Measurements from ENCODE around the gene RNF220.

The RNF220 gene

DNA sequence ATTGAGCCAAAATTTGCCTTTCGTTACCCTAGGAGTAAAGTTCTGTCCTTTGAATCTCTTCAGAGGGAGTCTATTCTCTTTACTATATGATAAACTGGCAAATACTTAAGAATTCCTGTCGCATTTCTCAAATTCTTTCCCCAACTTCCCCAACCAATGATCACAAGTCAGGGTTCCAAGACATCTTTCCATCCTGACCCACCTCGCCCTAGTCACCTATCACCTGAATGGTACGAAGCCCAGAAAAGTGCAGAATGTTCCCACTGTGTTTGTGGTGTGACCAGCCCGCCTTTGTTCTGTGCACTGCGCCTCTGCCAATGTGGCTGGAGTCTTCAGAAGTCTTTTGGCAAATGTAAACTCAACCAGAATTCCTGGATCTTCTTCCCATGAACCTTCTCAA lies 132.5 kb downstream of the RNF220 start:
- no peaks in the 10 kb centered on the region for H3F3A ChIP-seq (ENCODE audit: control insufficient read depth, insufficient read depth)
- H3K4me2 ChIP-seq (ENCODE audit: low read length): no peak overlapping the region
- H3K9me2 ChIP-seq (replicated peaks; ENCODE audit: control insufficient read depth, low read length): no peaks in the 10 kb centered on the region
- TF ChIP-seq, protein P1, sequence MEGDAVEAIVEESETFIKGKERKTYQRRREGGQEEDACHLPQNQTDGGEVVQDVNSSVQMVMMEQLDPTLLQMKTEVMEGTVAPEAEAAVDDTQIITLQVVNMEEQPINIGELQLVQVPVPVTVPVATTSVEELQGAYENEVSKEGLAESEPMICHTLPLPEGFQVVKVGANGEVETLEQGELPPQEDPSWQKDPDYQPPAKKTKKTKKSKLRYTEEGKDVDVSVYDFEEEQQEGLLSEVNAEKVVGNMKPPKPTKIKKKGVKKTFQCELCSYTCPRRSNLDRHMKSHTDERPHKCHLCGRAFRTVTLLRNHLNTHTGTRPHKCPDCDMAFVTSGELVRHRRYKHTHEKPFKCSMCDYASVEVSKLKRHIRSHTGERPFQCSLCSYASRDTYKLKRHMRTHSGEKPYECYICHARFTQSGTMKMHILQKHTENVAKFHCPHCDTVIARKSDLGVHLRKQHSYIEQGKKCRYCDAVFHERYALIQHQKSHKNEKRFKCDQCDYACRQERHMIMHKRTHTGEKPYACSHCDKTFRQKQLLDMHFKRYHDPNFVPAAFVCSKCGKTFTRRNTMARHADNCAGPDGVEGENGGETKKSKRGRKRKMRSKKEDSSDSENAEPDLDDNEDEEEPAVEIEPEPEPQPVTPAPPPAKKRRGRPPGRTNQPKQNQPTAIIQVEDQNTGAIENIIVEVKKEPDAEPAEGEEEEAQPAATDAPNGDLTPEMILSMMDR (IDR thresholded peaks at IDR 0.05; ENCODE audit: low read depth, low read length, poor library complexity, severe bottlenecking): no peak
- TF ChIP-seq EZH2phosphoT487 (IDR thresholded peaks at IDR 0.05; ENCODE audit: borderline replicate concordance, low read length): no peak
- H3K4me3 ChIP-seq (ENCODE audit: low read length): no peak overlapping the region
- H3K36me3 ChIP-seq (ENCODE audit: control insufficient read depth, low read length): no peaks in the 10 kb centered on the region
- no peaks in the 10 kb centered on the region for H3K9me3 ChIP-seq (ENCODE audit: control insufficient read depth, insufficient read depth, low read length)
- no peaks in the 10 kb centered on the region for H4K20me1 ChIP-seq (ENCODE audit: control insufficient read depth, insufficient read depth, low read depth, low read length)
- no peaks in the 10 kb centered on the region for H3K79me2 ChIP-seq (ENCODE audit: control insufficient read depth, low read length)
- no peak overlapping the region for H3K27ac ChIP-seq (ENCODE audit: low read depth, low read length)
- H3K4me1 ChIP-seq (ENCODE audit: control insufficient read depth, low read length): no peaks in the 10 kb centered on the region
- peaks cover 10% of the 10 kb centered on the region for H3K27me3 ChIP-seq (ENCODE audit: control insufficient read depth, low read length)

DNA sequence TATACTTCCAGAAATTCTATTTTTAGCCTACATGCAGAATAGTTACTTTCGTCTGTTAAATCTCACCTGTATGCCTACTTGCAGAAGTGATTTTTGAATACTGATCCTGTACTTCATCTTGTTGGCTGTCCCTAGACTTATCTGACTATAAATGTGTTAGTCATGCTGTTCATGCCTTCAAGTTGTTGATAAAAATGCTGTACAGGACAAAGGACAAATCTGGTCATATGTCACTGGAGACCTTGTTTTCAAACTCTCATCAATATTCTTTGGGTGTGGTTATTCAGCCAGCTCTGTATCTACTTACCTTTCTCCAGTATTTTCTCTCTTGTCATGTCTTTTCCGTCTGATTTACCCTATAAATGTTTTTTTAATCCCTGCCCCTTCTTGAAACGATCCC lies 132.9 kb downstream of the RNF220 start:
- Histone ChIP-seq H3K27me3 (ENCODE audit: control insufficient read depth, low read length) (peaks cover 6% of the 10 kb centered on the region), H3K27ac (ENCODE audit: low read depth, low read length) (no peak overlapping the region), H3K36me3 (ENCODE audit: control insufficient read depth, low read length) (no peaks in the 10 kb centered on the region), H3K9me2 (replicated peaks; ENCODE audit: control insufficient read depth, low read length) (no peaks in the 10 kb centered on the region), H3K4me1 (ENCODE audit: control insufficient read depth, low read length) (no peaks in the 10 kb centered on the region), H4K20me1 (ENCODE audit: control insufficient read depth, insufficient read depth, low read depth, low read length) (no peaks in the 10 kb centered on the region), H3F3A (ENCODE audit: control insufficient read depth, insufficient read depth) (no peaks in the 10 kb centered on the region), H3K4me2 (ENCODE audit: low read length) (no peak overlapping the region), H3K79me2 (ENCODE audit: control insufficient read depth, low read length) (no peaks in the 10 kb centered on the region), H3K4me3 (ENCODE audit: low read length) (no peak overlapping the region), H3K9me3 (ENCODE audit: control insufficient read depth, insufficient read depth, low read length) (no peaks in the 10 kb centered on the region)
- TF ChIP-seq, protein P1 (IDR thresholded peaks at IDR 0.05; ENCODE audit: low read depth, low read length, poor library complexity, severe bottlenecking): no peak
- no peak for TF ChIP-seq EZH2phosphoT487 (IDR thresholded peaks at IDR 0.05; ENCODE audit: borderline replicate concordance, low read length)

DNA sequence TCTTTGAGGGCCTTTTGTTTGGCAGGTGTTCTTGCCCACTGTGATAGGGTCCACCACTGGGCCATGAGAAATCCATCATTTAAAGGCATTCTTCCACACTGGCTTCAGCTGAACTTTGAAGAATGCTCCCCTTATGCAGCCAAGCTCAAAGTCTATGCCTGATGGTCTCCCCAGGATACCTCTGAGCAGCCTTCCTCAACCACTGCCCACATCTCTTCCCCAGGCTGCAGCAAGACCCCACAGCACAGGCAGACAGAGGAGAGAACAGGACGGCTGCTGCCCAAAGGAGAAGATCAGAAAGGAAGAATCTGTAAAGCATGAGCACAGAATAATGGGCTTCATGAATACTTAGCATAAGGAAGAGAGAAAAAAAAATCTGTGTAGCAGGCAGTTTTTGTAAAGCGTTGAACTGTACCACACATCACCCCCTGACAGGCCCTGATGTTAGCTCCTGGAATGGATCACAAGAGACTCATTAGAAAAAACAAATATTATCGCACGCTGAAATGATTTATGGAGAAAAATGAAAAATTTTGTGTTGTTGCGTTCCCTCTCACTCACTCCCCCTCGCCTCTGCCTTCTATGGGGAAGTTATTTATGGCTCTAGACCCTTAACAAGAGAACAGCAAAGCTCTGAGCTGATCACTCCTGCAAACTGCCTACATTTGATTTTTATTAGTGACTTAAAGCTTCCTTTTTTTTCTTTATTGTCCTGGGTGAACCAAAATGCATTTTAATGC lies 135.1 kb downstream of the RNF220 start:
- no peaks in the 10 kb centered on the region for H3K79me2 ChIP-seq (ENCODE audit: control insufficient read depth, low read length)
- no peak overlapping the region for H3K4me3 ChIP-seq (ENCODE audit: low read length)
- H3K4me2 ChIP-seq (ENCODE audit: low read length): no peak overlapping the region

More for the DNA sequence above, 135.1 kb downstream of the RNF220 start:
- Histone ChIP-seq H3K27ac (ENCODE audit: low read depth, low read length) (no peak overlapping the region), H3K9me2 (replicated peaks; ENCODE audit: control insufficient read depth, low read length) (no peaks in the 10 kb centered on the region), H3K9me3 (ENCODE audit: control insufficient read depth, insufficient read depth, low read length) (no peaks in the 10 kb centered on the region), H3F3A (ENCODE audit: control insufficient read depth, insufficient read depth) (no peaks in the 10 kb centered on the region), H3K36me3 (ENCODE audit: control insufficient read depth, low read length) (no peaks in the 10 kb centered on the region), H4K20me1 (ENCODE audit: control insufficient read depth, insufficient read depth, low read depth, low read length) (no peaks in the 10 kb centered on the region), H3K4me1 (ENCODE audit: control insufficient read depth, low read length) (no peaks in the 10 kb centered on the region), H3K27me3 (ENCODE audit: control insufficient read depth, low read length) (peaks cover 6% of the 10 kb centered on the region)
- TF ChIP-seq, protein P1 (IDR thresholded peaks at IDR 0.05; ENCODE audit: low read depth, low read length, poor library complexity, severe bottlenecking): no peak
- TF ChIP-seq EZH2phosphoT487 (IDR thresholded peaks at IDR 0.05; ENCODE audit: borderline replicate concordance, low read length): no peak
